Measurements from ENCODE around the gene ZNF30.

Gene ZNF30

DNA sequence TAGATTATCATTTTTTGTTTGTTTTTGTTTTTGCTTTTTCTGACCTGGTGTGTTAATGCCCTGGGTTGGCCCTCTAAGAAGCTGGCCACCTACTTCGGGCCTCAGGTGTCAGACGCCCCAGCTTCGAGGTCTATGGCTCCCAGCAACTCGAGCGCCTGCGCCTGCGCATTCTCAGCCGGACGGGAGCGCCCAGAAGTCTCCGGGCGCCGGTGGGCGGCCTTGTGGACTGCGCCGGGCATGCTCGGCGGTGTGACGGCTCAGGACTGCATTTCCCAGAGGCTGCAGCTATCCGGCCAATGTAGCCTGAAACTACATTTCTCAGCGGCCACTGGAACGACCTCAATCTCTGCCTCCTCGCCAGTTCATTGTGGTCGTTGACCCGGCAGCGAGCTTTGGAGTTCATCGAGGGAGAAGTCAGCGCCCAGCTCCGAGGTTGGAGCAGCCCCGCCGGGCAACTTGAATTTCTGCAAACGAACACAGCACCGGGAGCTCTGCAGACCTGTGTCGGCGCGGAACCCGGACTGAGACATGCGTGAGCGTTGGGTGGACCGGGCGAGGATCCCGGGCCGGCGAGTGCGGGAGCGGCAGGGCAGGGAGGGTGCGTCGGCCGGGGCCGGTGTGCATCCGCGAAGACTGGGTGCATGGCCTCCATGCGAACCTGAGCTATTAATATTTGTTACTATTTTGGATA, at the start of gene ZNF30 (continued):
- TF ChIP-seq ZNF239 (tag by site-specific recombination; IDR thresholded peaks at IDR 0.05), result no peak
- TF ChIP-seq ZBTB20 (tag by site-specific recombination; IDR thresholded peaks at IDR 0.05), result peak; percentile 99
- TF ChIP-seq, protein P1, sequence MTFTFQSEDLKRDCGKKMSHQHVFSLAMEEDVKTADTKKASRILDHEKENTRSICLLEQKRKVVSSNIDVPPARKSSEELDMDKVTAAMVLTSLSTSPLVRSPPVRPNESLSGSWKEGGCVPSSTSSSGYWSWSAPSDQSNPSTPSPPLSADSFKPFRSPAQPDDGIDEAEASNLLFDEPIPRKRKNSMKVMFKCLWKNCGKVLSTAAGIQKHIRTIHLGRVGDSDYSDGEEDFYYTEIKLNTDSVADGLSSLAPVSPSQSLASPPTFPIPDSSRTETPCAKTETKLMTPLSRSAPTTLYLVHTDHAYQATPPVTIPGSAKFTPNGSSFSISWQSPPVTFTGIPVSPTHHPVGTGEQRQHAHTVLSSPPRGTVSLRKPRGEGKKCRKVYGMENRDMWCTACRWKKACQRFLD (tag by site-specific recombination; IDR thresholded peaks at IDR 0.05), result no peak
- TF ChIP-seq ZBTB1 (tag by site-specific recombination; IDR thresholded peaks at IDR 0.05), result no peak
- no peak for TF ChIP-seq ZNF529 (tag by site-specific recombination; IDR thresholded peaks at IDR 0.05; ENCODE audit: insufficient replicate concordance)
- TF ChIP-seq BCL11A (tag by site-specific recombination; IDR thresholded peaks at IDR 0.05; ENCODE audit: low read depth), result no peak
- no peak for TF ChIP-seq ZNF664 (tag by site-specific recombination; IDR thresholded peaks at IDR 0.05)
- TF ChIP-seq GLIS1 (tag by site-specific recombination; IDR thresholded peaks at IDR 0.05), result peak; percentile 49; the same call in 1 of the 2 replicates
- 0 out of 2 replicates have a peak, but pooled peaks have one; percentile 28 for TF ChIP-seq ZNF24 (tag by site-specific recombination; IDR thresholded peaks at IDR 0.05)
- no peak for TF ChIP-seq HOXD13 (CRISPR knock-in tag; IDR thresholded peaks at IDR 0.05; ENCODE audit: borderline replicate concordance)
- no peak for TF ChIP-seq ZNF10 (tag by site-specific recombination; IDR thresholded peaks at IDR 0.05)
- TF ChIP-seq ZNF600 (tag by site-specific recombination; IDR thresholded peaks at IDR 0.05), result peak; percentile 100
- TF ChIP-seq, protein P2, sequence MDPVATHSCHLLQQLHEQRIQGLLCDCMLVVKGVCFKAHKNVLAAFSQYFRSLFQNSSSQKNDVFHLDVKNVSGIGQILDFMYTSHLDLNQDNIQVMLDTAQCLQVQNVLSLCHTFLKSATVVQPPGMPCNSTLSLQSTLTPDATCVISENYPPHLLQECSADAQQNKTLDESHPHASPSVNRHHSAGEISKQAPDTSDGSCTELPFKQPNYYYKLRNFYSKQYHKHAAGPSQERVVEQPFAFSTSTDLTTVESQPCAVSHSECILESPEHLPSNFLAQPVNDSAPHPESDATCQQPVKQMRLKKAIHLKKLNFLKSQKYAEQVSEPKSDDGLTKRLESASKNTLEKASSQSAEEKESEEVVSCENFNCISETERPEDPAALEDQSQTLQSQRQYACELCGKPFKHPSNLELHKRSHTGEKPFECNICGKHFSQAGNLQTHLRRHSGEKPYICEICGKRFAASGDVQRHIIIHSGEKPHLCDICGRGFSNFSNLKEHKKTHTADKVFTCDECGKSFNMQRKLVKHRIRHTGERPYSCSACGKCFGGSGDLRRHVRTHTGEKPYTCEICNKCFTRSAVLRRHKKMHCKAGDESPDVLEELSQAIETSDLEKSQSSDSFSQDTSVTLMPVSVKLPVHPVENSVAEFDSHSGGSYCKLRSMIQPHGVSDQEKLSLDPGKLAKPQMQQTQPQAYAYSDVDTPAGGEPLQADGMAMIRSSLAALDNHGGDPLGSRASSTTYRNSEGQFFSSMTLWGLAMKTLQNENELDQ (tag by site-specific recombination; IDR thresholded peaks at IDR 0.05; ENCODE audit: low read depth), result no peak
- no peak for TF ChIP-seq ZNF701 (tag by site-specific recombination; IDR thresholded peaks at IDR 0.05)
- TF ChIP-seq, protein P3, sequence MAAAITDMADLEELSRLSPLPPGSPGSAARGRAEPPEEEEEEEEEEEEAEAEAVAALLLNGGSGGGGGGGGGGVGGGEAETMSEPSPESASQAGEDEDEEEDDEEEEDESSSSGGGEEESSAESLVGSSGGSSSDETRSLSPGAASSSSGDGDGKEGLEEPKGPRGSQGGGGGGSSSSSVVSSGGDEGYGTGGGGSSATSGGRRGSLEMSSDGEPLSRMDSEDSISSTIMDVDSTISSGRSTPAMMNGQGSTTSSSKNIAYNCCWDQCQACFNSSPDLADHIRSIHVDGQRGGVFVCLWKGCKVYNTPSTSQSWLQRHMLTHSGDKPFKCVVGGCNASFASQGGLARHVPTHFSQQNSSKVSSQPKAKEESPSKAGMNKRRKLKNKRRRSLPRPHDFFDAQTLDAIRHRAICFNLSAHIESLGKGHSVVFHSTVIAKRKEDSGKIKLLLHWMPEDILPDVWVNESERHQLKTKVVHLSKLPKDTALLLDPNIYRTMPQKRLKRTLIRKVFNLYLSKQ (tag by site-specific recombination; IDR thresholded peaks at IDR 0.05; ENCODE audit: borderline replicate concordance), result no peak
- peak; percentile 88 for TF ChIP-seq KLF16 (tag by site-specific recombination; IDR thresholded peaks at IDR 0.05)
- no peak for TF ChIP-seq ZNF558 (tag by site-specific recombination; IDR thresholded peaks at IDR 0.05)
- TF ChIP-seq, protein P4, sequence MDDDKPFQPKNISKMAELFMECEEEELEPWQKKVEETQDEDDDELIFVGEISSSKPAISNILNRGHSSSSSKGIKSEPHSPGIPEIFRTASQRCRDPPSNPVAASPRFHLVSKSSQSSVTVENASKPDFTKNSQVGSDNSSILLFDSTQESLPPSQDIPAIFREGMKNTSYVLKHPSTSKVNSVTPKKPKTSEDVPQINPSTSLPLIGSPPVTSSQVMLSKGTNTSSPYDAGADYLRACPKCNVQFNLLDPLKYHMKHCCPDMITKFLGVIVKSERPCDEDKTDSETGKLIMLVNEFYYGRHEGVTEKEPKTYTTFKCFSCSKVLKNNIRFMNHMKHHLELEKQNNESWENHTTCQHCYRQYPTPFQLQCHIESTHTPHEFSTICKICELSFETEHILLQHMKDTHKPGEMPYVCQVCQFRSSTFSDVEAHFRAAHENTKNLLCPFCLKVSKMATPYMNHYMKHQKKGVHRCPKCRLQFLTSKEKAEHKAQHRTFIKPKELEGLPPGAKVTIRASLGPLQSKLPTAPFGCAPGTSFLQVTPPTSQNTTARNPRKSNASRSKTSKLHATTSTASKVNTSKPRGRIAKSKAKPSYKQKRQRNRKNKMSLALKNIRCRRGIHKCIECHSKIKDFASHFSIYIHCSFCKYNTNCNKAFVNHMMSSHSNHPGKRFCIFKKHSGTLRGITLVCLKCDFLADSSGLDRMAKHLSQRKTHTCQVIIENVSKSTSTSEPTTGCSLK (tag by site-specific recombination; IDR thresholded peaks at IDR 0.05), result no peak
- TF ChIP-seq, protein P5, sequence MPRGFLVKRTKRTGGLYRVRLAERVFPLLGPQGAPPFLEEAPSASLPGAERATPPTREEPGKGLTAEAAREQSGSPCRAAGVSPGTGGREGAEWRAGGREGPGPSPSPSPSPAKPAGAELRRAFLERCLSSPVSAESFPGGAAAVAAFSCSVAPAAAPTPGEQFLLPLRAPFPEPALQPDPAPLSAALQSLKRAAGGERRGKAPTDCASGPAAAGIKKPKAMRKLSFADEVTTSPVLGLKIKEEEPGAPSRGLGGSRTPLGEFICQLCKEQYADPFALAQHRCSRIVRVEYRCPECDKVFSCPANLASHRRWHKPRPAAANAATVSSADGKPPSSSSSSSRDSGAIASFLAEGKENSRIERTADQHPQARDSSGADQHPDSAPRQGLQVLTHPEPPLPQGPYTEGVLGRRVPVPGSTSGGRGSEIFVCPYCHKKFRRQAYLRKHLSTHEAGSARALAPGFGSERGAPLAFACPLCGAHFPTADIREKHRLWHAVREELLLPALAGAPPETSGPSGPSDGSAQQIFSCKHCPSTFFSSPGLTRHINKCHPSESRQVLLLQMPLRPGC (tag by site-specific recombination; IDR thresholded peaks at IDR 0.05), result no peak; the same call in 1 of the 2 replicates
- TF ChIP-seq EGR2 (tag by site-specific recombination; IDR thresholded peaks at IDR 0.05; ENCODE audit: low read depth), result peak; percentile 61
- no peak for TF ChIP-seq HOXA7 (CRISPR knock-in tag; IDR thresholded peaks at IDR 0.05; ENCODE audit: borderline replicate concordance)
- TF ChIP-seq, protein P6, sequence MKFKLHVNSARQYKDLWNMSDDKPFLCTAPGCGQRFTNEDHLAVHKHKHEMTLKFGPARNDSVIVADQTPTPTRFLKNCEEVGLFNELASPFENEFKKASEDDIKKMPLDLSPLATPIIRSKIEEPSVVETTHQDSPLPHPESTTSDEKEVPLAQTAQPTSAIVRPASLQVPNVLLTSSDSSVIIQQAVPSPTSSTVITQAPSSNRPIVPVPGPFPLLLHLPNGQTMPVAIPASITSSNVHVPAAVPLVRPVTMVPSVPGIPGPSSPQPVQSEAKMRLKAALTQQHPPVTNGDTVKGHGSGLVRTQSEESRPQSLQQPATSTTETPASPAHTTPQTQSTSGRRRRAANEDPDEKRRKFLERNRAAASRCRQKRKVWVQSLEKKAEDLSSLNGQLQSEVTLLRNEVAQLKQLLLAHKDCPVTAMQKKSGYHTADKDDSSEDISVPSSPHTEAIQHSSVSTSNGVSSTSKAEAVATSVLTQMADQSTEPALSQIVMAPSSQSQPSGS (tag by site-specific recombination; IDR thresholded peaks at IDR 0.05; ENCODE audit: low read depth), result no peak
- peak; percentile 47 for TF ChIP-seq WT1 (tag by site-specific recombination; IDR thresholded peaks at IDR 0.05)
- no peak for TF ChIP-seq ZNF48 (tag by site-specific recombination; IDR thresholded peaks at IDR 0.05)
- TF ChIP-seq ZNF473 (tag by site-specific recombination; IDR thresholded peaks at IDR 0.05), result no peak
- TF ChIP-seq, protein P7, sequence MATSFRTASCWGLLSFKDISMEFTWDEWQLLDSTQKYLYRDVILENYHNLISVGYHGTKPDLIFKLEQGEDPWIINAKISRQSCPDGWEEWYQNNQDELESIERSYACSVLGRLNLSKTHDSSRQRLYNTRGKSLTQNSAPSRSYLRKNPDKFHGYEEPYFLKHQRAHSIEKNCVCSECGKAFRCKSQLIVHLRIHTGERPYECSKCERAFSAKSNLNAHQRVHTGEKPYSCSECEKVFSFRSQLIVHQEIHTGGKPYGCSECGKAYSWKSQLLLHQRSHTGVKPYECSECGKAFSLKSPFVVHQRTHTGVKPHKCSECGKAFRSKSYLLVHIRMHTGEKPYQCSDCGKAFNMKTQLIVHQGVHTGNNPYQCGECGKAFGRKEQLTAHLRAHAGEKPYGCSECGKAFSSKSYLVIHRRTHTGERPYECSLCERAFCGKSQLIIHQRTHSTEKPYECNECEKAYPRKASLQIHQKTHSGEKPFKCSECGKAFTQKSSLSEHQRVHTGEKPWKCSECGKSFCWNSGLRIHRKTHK (tag by site-specific recombination; IDR thresholded peaks at IDR 0.05), result no peak
